Astrocyte (in vitro differentiated cells and primary cell): ENCODE data around the gene POU1F1. TPM values are rescaled to one million over a fixed set of nuclear protein-coding genes. Genes with fewer than 3 reads are reported as not detected.

ENCODE experiments used
- DNase-seq: peaks from one replicate; pipeline ENCODE4 v3.0.0-alpha.2; 2010; ENCODE audit warnings: low read depth
- FAIRE-seq: peaks from 2 replicates; lab custom pipeline; 2011; peaks lifted over from hg19 to GRCh38; lab: Jason Lieb, UNC
- H2AFZ ChIP-seq: 2 replicates; pipeline ENCODE4 v1.6.0; 2012; ENCODE audit warnings: low read depth, low read length, inconsistent platforms
- H3K27ac ChIP-seq: 2 replicates; pipeline ENCODE4 v1.5.1; 2011; ENCODE audit warnings: low read depth, low read length, inconsistent platforms
- H3K27me3 ChIP-seq: 2 replicates; pipeline ENCODE4 v1.6.0; 2011; ENCODE audit warnings: low read length, inconsistent platforms; ENCODE audit not compliant: insufficient read depth
- H3K36me3 ChIP-seq: 2 replicates; pipeline ENCODE4 v1.5.1; 2011; ENCODE audit warnings: low read length, inconsistent platforms; ENCODE audit not compliant: insufficient read depth
- H3K4me1 ChIP-seq: 2 replicates; pipeline ENCODE4 v1.5.1; 2011; ENCODE audit warnings: low read length, inconsistent platforms; ENCODE audit not compliant: insufficient read depth
- H3K4me2 ChIP-seq: 2 replicates; pipeline ENCODE4 v1.6.0; 2012; ENCODE audit warnings: low read length, inconsistent platforms
- H3K4me3 ChIP-seq: 2 replicates; pipeline ENCODE4 v1.5.1; 2011; ENCODE audit warnings: low read depth, mild to moderate bottlenecking, low read length, inconsistent platforms; ENCODE audit not compliant: insufficient read depth
- H3K79me2 ChIP-seq: 2 replicates; pipeline ENCODE4 v1.6.0; 2012; ENCODE audit warnings: mild to moderate bottlenecking, low read length, inconsistent platforms; ENCODE audit not compliant: insufficient read depth
- H3K9ac ChIP-seq: 2 replicates; pipeline ENCODE4 v1.6.0; 2012; ENCODE audit warnings: mild to moderate bottlenecking, low read length, inconsistent platforms
- H3K9me3 ChIP-seq: 2 replicates; pipeline ENCODE4 v1.5.1; 2012; ENCODE audit warnings: low read depth, mild to moderate bottlenecking, low read length, inconsistent platforms; ENCODE audit not compliant: insufficient read depth
- H4K20me1 ChIP-seq: 2 replicates; pipeline ENCODE4 v1.6.0; 2012; ENCODE audit warnings: low read length, inconsistent platforms; ENCODE audit not compliant: insufficient read depth
- H3K27ac Mint-ChIP-seq: one replicate; pipeline ENCODE4 v1.8.0; 2021; ENCODE audit warnings: mild to moderate bottlenecking, mixed read lengths; ENCODE audit not compliant: unreplicated experiment
- H3K27me3 Mint-ChIP-seq: one replicate; pipeline ENCODE4 v1.8.0; 2021; ENCODE audit warnings: low read depth, mixed read lengths; ENCODE audit not compliant: unreplicated experiment
- H3K36me3 Mint-ChIP-seq: one replicate; pipeline ENCODE4 v1.8.0; 2021; ENCODE audit warnings: low read depth, mixed read lengths; ENCODE audit not compliant: unreplicated experiment
- H3K4me1 Mint-ChIP-seq: one replicate; pipeline ENCODE4 v1.8.0; 2021; ENCODE audit warnings: low read depth, mixed read lengths; ENCODE audit not compliant: unreplicated experiment
- H3K4me3 Mint-ChIP-seq: one replicate; pipeline ENCODE4 v1.8.0; 2021; ENCODE audit warnings: mild to moderate bottlenecking, moderate library complexity, mixed read lengths; ENCODE audit not compliant: unreplicated experiment
- H3K9me3 Mint-ChIP-seq: one replicate; pipeline ENCODE4 v1.8.0; 2021; ENCODE audit warnings: mild to moderate bottlenecking, mixed read lengths; ENCODE audit not compliant: unreplicated experiment
- CTCF ChIP-seq: IDR thresholded peaks from 2 replicates; pipeline ENCODE4 v1.5.1; 2011; ENCODE audit warnings: low read depth, mild to moderate bottlenecking, inconsistent platforms, low read length, moderate library complexity; ENCODE audit not compliant: insufficient read depth
- EZH2 ChIP-seq: IDR thresholded peaks from 2 replicates; pipeline ENCODE4 v1.6.1; 2012; ENCODE audit warnings: mild to moderate bottlenecking, low read length, inconsistent platforms; ENCODE audit not compliant: insufficient read depth
- total RNA-seq: library from RNA; stranded (reverse); gene quantifications from 2 replicates; pipeline ENCODE4 v1.2.1, GENCODE V29; 2021

POU1F1 gene
- total RNA-seq, 1 donor from 2014 or later: not detected

DNA sequence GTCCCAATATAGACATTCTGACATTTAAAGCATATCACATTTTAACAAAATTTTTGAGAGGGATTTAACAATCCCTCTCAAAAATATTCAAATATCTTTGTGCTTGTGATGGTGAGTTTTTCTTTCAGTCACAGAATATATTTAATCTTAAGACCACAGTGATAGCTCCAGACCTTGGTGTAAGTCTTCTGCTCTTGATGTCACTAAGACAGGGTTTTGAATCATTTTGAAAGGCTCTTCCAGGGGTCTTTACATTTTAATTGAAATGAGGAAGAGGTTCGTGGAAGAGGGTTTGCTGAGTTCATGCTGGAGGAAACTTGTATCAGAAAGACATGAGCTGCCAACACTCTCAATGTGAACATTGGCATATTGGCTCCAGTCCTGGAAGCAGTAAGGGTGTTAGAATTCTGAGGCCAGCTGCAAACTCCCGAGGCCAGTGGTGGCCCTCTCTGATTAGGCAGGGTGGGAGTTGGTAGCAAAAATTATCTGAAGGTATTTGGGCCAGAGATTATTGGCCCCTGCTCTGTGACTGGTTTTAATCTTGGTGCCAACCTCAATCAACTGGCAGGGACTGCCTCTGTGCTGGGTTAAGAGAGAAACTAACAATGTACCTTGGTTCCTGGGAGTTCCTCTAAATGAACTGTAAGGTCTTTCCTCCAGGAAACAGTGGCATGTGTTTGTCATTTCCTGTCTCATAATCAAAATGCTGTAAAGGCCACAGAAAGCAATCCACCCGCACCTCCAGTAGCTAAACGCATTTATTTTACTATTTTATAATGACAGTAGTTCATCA lies 5.3 kb downstream of the POU1F1 start:
- Histone ChIP-seq H2AFZ (no peak overlapping the region), H3K4me1 (no peaks in the 10 kb centered on the region), H3K79me2 (no peaks in the 10 kb centered on the region), H3K27me3 (no peaks in the 10 kb centered on the region), H3K36me3 (no peaks in the 10 kb centered on the region), H3K4me3 (no peak overlapping the region), H3K27ac (no peak overlapping the region), H3K4me2 (no peak overlapping the region), H4K20me1 (no peaks in the 10 kb centered on the region), H3K9ac (no peak overlapping the region), H3K9me3 (no peaks in the 10 kb centered on the region)
- no peak for FAIRE-seq
- H3K27ac Mint-ChIP-seq: no peak overlapping the region
- H3K4me3 Mint-ChIP-seq: no peak overlapping the region
- no peak for TF ChIP-seq EZH2
- TF ChIP-seq CTCF: no peak
- H3K9me3 Mint-ChIP-seq: no peaks in the 10 kb centered on the region
- H3K4me1 Mint-ChIP-seq: peaks cover 8% of the 10 kb centered on the region
- DNase-seq: no peak
- H3K36me3 Mint-ChIP-seq: no peaks in the 10 kb centered on the region
- no peaks in the 10 kb centered on the region for H3K27me3 Mint-ChIP-seq

GRCh38 chr3:87269723-87270122 lies 6.7 kb downstream of the POU1F1 start:
- Histone ChIP-seq H2AFZ (no peak overlapping the region), H3K27ac (no peak overlapping the region), H3K9me3 (no peaks in the 10 kb centered on the region), H4K20me1 (no peaks in the 10 kb centered on the region), H3K4me3 (no peak overlapping the region), H3K36me3 (no peaks in the 10 kb centered on the region), H3K79me2 (no peaks in the 10 kb centered on the region), H3K4me1 (no peaks in the 10 kb centered on the region), H3K4me2 (no peak overlapping the region), H3K9ac (no peak overlapping the region), H3K27me3 (no peaks in the 10 kb centered on the region)
- no peaks in the 10 kb centered on the region for H3K27me3 Mint-ChIP-seq
- H3K36me3 Mint-ChIP-seq: no peaks in the 10 kb centered on the region
- DNase-seq (no peak), FAIRE-seq (no peak)
- TF ChIP-seq EZH2 (no peak), CTCF (no peak)
- H3K4me3 Mint-ChIP-seq: no peak overlapping the region
- H3K27ac Mint-ChIP-seq: no peak overlapping the region
- H3K4me1 Mint-ChIP-seq: peaks cover 8% of the 10 kb centered on the region
- H3K9me3 Mint-ChIP-seq: no peaks in the 10 kb centered on the region

- H2AFZ ChIP-seq: no peak overlapping the region
Measured at GRCh38 chr3:87268646-87269211, 7.7 kb downstream of the POU1F1 start.

More at GRCh38 chr3:87268646-87269211, 7.7 kb downstream of the POU1F1 start:
- Mint-ChIP-seq H3K9me3 (no peaks in the 10 kb centered on the region), H3K27me3 (no peaks in the 10 kb centered on the region), H3K27ac (no peak overlapping the region), H3K4me3 (no peak overlapping the region), H3K4me1 (peaks cover 8% of the 10 kb centered on the region), H3K36me3 (no peaks in the 10 kb centered on the region)
- no peaks in the 10 kb centered on the region for H3K79me2 ChIP-seq
- H3K27me3 ChIP-seq: no peaks in the 10 kb centered on the region
- DNase-seq (no peak), FAIRE-seq (no peak)
- H3K36me3 ChIP-seq: no peaks in the 10 kb centered on the region
- no peak overlapping the region for H3K9ac ChIP-seq
- H3K9me3 ChIP-seq: no peaks in the 10 kb centered on the region
- TF ChIP-seq CTCF: no peak
- no peak for TF ChIP-seq EZH2
- H3K4me1 ChIP-seq: no peaks in the 10 kb centered on the region
- H4K20me1 ChIP-seq: no peaks in the 10 kb centered on the region
- H3K27ac ChIP-seq: no peak overlapping the region
- no peak overlapping the region for H3K4me2 ChIP-seq
- no peak overlapping the region for H3K4me3 ChIP-seq
